ENCODE data around the gene CD83. TPM values are rescaled to one million over a fixed set of nuclear protein-coding genes. Genes with fewer than 3 reads are reported as not detected.

Gene CD83
- total RNA-seq, 2 donors from 2014 or later: 1.3 to 2.3 TPM

GRCh38 chr6:14134211-14134910, 16.8 kb downstream of the CD83 start:
- H3K36me3 ChIP-seq (replicated peaks in 1 of 2; ENCODE audit: insufficient read depth in 1 of 2, low read depth in 2 of 2): peaks cover 0 to 2% of the 10 kb centered on the region in 2 donors
- H3K9me3 ChIP-seq: no peaks in the 10 kb centered on the region
- ATAC-seq: no peak
- H3K27me3 ChIP-seq: no peaks in the 10 kb centered on the region
- no peak for DNase-seq
- TF ChIP-seq CTCF (IDR thresholded peaks at IDR 0.05): no peak
- TF ChIP-seq POLR2A (IDR thresholded peaks at IDR 0.05): no peak
- H3K4me3 ChIP-seq: no peak overlapping the region
- H3K4me1 ChIP-seq: no peaks in the 10 kb centered on the region
- intact Hi-C loops (cut with DNase I): no loop called here
- H3K27ac ChIP-seq: no peak overlapping the region
- 89 to 93% methylated on average over 4 of the region's 4 CpGs for WGBS, 2 donors

DNA sequence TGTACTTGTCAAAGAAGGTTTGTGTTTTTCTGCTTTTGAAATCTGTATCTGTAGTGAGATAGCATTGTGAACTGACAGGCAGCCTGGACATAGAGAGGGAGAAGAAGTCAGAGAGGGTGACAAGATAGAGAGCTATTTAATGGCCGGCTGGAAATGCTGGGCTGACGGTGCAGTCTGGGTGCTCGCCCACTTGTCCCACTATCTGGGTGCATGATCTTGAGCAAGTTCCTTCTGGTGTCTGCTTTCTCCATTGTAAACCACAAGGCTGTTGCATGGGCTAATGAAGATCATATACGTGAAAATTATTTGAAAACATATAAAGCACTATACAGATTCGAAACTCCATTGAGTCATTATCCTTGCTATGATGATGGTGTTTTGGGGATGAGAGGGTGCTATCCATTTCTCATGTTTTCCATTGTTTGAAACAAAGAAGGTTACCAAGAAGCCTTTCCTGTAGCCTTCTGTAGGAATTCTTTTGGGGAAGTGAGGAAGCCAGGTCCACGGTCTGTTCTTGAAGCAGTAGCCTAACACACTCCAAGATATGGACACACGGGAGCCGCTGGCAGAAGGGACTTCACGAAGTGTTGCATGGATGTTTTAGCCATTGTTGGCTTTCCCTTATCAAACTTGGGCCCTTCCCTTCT, 18.4 kb downstream of the CD83 start:
- no peak for TF ChIP-seq POLR2A (IDR thresholded peaks at IDR 0.05)
- no peak for TF ChIP-seq CTCF (IDR thresholded peaks at IDR 0.05)
- no peaks in the 10 kb centered on the region for H3K4me1 ChIP-seq
- DNase-seq (no peak), ATAC-seq (no peak)
- intact Hi-C loops (cut with DNase I): no loop called here
- H3K36me3 ChIP-seq (replicated peaks in 1 of 2; ENCODE audit: insufficient read depth in 1 of 2, low read depth in 2 of 2): peaks cover 0 to 2% of the 10 kb centered on the region in 2 donors
- H3K9me3 ChIP-seq: no peaks in the 10 kb centered on the region
- WGBS, 2 donors: 84 to 91% methylated on average over 9 of the region's 9 CpGs
- no peak overlapping the region for H3K27ac ChIP-seq
- no peak overlapping the region for H3K4me3 ChIP-seq
- H3K27me3 ChIP-seq: no peaks in the 10 kb centered on the region

DNA sequence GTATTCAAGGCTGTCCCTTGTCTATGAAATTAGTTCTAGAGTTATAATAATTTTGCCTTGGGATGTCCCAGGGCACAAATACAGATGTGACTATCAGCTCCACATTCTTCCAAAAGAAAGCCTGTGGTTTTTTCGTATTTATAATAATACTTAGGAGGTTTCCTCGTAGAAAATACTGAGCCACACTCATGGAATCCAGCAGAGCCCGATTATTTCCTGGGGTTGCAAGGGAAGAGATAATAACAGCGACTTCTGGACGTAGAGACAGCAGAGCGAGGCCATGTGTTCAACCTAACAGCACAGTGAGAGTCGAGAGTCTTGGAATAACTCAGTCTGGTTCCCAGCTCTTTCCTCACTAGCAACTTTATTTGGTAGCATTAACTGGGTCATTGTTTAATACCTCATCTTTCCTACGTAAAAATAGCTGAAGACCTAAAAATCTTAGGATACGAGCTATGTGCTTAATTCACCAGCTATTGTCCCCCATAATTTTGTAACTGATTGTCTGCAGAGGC, 21.2 kb downstream of the CD83 start:
- ATAC-seq (no peak), DNase-seq (no peak)
- no peak overlapping the region for H3K27ac ChIP-seq
- peaks cover 0 to 2% of the 10 kb centered on the region in 2 donors for H3K36me3 ChIP-seq (replicated peaks in 1 of 2; ENCODE audit: insufficient read depth in 1 of 2, low read depth in 2 of 2)
- no peak overlapping the region for H3K4me3 ChIP-seq
- H3K9me3 ChIP-seq: no peaks in the 10 kb centered on the region
- intact Hi-C loops (cut with DNase I): no loop called here
- 80 to 82% methylated on average over 9 of the region's 9 CpGs for WGBS, 2 donors
- TF ChIP-seq CTCF (IDR thresholded peaks at IDR 0.05) (no peak), POLR2A (IDR thresholded peaks at IDR 0.05) (no peak)
- no peaks in the 10 kb centered on the region for H3K27me3 ChIP-seq
- H3K4me1 ChIP-seq: no peaks in the 10 kb centered on the region

DNA sequence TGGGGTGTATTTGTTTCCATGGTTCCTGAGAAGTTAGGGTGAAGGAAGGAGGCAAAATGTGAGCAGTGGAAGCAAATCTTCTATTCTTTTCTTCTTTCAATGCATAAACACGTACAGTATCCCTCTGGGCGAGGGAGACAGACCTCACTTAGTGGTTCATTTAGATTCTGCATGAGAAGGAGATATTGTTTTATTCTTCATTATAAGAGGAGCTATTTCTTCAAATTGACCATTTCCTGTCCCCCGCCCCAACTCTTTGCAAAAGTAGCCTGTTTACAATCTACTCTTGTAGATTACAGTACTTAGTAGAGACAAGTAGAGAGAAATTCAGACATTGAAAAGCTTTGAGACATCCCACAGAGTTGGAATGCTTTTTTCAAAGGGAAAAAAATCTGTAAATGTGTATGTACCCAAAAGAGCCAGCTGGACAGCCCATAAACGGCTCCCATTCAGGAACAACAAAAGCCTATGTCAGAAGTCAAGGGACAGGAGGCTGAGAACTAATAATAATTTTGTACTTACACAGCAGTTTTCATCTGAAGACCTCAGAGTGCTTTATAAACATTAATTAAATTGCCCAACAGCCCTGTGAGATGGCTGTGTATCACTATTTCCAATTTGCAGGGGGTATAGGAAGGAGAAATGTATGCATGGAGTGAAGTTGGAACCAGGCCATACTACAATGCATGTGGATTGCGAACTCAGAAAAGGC, 23.9 kb downstream of the CD83 start:
- Histone ChIP-seq H3K27me3 (no peaks in the 10 kb centered on the region), H3K36me3 (replicated peaks in 1 of 2; ENCODE audit: insufficient read depth in 1 of 2, low read depth in 2 of 2) (no peaks in the 10 kb centered on the region), H3K4me1 (no peaks in the 10 kb centered on the region), H3K4me3 (no peak overlapping the region), H3K9me3 (no peaks in the 10 kb centered on the region), H3K27ac (no peak overlapping the region)
- intact Hi-C loops (cut with DNase I): loop anchor here (10.0 kb wide), 1 partner anchor 237 kb away; no protein-coding TSS in a partner anchor
- TF ChIP-seq POLR2A (IDR thresholded peaks at IDR 0.05) (no peak), CTCF (IDR thresholded peaks at IDR 0.05) (no peak)
- ATAC-seq: no peak
- DNase-seq: no peak
- 77 to 80% methylated on average over 5 of the region's 5 CpGs for WGBS, 2 donors
